HG02763 (cell line): ENCODE results near the gene CERS3.

Source experiments
- ATAC-seq: cut with Tn5 transposase; IDR thresholded peaks from one replicate; pipeline ENCODE4 v1.9.1; 2021; ENCODE audit warnings: mild to moderate bottlenecking, moderate library complexity; ENCODE audit not compliant: unreplicated experiment

The CERS3 gene

DNA sequence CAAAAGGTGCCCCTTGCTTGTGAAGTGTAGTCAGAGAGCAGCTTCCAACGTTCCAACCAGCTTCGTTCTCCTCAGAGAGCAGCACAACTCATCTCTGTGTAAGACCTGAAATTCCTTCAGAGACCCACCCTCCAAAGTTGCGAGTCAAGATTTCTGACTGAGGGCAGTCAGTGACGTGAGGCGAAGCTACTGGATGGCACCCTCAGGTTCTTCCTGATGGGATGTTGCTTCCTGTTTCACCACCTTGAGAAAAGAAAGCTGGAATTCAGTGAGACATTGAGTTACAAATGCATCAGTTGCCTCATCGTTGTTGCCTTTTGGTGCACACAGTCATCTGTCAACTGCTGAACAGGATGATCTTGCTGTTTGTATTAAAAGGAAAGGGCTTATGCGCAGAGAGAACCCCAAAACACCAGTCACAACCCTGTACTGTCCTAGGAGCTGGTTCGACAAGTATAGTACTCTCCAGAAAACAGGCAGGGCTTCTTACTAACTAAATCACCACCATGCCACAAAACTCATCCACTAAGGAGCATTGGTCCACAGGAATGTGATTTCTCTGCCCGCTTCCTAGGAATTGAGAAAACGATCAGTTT, at the start of gene CERS3:
CERS3 (minus strand) TSS at position 118 of the 596 bp plus-strand sequence. CDS start 27,101 bp downstream, outside the sequence.
- ATAC-seq, result no peak

DNA sequence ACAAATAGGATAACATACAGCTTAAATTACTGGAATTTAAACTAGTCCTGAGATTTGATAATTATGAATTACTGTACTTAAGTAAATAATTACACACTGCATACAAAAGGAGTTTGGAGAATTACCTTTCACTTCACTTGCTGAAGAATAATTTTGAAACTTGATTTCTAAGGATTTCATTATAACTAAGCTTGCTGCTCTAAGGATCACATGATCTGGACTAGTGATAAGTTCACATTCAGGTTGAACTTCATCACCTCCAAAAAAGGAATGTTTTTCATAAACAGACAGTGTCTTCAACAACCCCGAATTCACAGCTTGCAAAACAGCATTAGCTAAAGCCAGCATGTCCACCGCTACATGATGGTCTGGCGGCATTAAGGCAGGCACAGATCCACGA, 44.8 kb upstream of the CERS3 start:
- ATAC-seq, result no peak

- no peak for ATAC-seq
Measured at GRCh38 chr15:100572362-100572983, 43.7 kb upstream of the CERS3 start.

- no peak for ATAC-seq
Measured at GRCh38 chr15:100571592-100572167, 42.9 kb upstream of the CERS3 start.

DNA sequence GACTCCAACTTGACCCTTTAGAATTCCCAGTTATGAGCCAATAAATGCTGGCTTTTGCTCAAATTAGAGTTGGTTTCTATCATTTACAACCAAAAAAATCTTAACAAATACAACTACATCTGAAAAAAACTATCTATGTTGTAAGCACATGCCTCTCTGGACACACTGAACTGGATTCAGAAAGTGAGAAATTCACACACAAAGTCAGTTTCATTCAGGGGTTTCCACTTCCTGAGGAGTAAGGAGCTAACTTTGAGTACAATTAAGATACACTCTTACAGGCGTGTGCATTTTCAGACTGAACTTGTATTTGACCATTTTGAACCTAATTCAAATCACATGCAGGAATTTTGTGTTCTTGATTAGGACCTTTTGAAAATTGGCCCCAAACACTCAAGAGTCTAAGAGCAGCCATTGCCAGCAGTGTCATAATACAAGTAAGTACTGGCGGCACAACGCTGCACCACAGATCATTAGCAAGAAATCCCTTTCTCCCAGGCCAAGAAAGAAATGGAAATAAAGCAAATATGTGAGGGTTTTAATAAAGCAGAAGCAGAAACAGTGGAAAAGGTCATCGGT, 42.1 kb upstream of the CERS3 start:
- ATAC-seq, result peak; percentile 56

DNA sequence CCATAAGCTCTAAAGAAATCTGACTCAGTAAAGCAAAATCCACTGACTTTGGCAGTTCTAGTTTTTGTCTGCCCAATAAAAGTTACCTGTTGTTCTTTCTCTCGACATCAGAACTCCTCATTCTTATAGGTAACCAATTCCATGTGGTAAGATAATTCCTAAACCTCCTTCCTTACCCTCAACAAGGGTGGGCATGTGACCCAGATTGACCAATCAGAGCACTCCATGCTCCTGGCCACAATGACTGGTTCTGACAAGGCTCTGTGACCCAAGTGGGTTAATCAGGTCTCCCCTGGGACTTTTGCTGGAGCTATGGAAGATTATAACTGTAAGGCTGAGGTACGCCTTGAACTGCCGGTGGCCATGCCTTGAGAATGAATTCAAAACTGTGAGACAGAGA, 41.5 kb upstream of the CERS3 start:
- ATAC-seq, result no peak

DNA sequence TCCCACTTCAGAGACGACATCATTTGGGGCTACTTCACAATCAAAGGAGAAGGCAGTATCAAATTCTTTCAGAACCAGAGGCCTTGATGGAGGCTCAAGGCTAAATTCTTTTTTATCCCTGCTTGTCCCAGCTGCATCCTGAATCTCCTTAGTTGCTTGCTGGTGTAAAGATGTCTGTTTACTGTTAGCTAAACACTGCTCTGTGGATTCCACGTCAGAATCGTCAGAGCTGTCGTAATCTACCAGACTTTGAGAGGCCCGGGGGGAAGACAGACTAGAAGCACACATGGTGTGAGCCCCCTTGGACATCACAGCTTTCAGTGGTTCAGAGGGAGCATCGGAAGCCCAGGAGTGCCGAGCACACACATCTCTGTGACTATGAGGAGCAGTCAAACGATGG, 40.6 kb upstream of the CERS3 start:
- ATAC-seq, result no peak

- no peak for ATAC-seq
Measured at GRCh38 chr15:100566850-100567628, 38.3 kb upstream of the CERS3 start.

DNA sequence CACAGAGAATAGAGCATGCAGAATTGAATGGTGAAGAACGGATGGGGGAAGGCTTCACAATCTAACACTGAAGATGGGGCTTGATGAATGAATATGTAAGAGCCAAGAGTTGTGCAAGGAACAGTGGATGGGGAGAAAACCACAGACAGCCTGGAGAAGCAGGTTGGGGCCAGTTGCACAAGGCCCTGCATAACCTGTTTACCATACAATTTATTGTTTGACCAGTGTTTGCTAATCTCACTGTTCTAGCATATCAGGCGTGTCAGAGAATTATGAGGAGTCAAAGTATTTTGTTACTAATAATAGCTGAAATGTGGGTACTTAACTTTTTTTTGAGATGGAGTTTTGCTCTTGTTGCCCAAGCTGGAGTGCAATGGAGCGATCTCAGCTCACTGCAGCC, 36.8 kb upstream of the CERS3 start:
- ATAC-seq, result no peak

DNA sequence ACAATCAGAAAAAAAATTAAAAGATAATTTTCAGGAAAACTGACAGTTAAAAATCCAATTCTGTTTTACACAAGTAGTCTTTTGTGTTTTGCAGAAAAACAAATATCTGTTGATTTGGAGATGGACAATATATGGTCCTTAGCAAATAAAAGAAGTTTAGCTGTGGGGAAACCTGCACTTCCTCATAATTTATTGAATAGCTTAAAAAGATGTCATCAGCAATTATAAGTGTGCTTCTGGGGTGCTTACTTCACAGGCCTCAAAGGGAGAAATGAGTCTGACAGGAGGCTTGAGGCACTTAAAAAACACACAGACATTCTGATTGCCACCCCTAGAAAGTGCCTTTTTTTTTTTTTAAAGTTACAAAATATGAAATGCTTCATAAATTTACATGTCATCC, 31.6 kb upstream of the CERS3 start:
- ATAC-seq, result no peak

- no peak for ATAC-seq
Measured at GRCh38 chr15:100559330-100559729, 30.6 kb upstream of the CERS3 start.

- ATAC-seq, result no peak
Measured at GRCh38 chr15:100558771-100559254, 30.1 kb upstream of the CERS3 start.

- no peak for ATAC-seq
Measured at GRCh38 chr15:100553468-100553867, 24.7 kb upstream of the CERS3 start.

GRCh38 chr15:100547961-100548360, 19.2 kb upstream of the CERS3 start:
- ATAC-seq, result no peak

DNA sequence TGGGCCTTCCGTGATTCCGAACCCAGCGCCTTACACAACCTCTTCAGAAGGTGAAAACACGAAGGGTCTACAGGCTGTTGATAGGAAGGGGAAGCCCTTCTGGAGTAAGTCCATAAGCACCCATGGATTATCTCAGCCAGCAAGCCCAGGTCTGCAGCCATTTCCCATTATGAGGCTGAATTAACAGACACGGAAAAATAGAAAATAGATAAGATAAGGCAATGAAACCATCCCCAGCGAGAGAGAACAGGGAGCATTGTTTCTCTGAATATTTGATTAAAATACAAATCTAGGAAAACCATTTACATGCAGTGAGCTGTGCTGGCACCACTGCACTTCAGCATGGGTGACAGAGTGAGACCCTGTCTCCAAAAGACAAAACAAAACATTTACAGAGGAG, 16.2 kb upstream of the CERS3 start:
- ATAC-seq, result no peak

DNA sequence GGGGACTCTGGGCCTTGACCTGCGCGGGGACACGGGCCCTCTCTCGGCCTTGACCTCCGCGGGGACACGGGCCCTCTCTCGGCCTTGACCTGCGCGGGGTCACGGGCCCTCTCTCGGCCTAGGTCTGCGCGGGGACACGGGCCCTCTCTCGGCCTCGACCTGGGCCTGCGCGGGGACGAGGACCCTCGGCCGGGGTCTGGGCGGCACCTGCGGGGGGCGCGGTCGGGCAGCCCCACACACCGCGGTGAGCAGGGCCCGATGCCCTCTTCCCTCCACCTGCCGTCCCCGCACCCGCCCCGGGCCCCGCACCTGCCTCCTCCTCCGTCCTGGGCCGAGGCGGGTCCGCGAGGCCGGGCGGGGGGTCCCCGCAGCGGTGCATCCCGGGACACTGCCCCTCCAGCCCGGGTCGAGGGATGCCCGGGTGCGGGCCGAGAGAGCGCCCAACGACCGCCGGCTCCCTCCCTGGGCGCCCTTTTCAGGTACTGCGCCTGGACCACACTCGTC, 15.6 kb upstream of the CERS3 start:
- ATAC-seq, result no peak

DNA sequence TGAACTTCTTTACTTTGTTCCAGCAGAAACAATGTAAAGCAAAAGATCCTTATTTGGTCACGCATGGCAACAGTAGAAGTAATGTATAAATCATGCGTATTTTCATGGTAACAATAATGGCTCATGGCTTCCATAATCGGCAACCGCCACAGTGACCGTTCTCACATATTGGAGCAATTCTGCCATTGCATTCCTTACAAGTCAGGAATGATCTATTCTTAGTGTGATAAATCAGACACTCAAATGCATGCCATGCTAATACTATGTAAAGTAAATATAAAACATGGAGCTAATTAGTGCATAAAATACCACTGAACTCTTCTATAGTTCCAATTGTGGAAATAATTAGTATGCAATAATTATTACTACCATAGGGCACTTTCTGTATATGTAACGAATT, 13.5 kb upstream of the CERS3 start:
- no peak for ATAC-seq

DNA sequence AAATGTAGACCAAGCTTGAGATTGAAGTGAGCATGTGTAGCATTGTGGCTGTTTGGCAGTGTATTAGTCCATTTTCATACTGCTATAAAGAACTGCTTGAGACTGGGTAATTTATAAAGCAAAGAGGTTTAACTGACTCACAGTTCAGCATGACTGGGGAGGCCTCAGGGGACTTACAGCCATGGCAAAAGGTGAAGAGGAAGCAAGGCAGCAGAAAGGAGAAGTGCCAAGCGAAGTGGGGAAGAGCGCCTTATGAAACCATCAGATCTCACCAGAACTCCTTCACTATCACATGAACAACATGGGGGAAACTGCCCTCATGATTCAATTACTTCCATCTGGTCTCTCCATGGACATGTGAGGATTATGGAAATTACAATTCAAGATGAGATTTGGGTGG, 8.6 kb upstream of the CERS3 start:
- no peak for ATAC-seq

GRCh38 chr15:100536733-100537132, 8.0 kb upstream of the CERS3 start:
- no peak for ATAC-seq

GRCh38 chr15:100533886-100534285, 5.1 kb upstream of the CERS3 start:
- no peak for ATAC-seq

DNA sequence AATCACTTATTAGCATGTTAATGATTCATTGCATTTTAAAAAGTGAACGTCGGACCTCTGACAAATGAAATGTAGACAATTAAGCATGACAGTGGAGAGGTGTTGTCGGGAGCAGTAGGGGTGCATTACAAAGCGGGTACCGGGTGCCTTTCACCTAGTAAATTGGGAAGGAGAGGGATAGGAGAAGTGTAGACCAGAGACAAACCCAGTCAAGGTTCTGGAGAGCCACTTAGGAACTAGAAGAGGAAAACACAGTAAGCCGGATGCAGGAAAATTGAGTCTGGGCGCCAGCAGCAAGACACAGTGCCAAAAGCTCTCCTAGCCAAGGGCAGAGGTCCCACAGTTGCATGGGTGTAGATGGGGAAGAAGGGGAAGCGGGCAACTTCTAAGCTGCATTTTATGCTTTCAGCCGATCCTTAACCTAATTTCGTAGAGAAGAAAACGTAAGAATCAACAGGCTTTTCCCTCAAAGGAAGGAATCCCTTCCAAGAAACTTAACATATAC, 3.1 kb upstream of the CERS3 start:
- no peak for ATAC-seq
